ENCODE data around the gene LHFPL3.

GRCh38 chr7:104940023-104940710 is 611.8 kb downstream of the LHFPL3 start:
- TF ChIP-seq EZH2 (IDR thresholded peaks at IDR 0.05; ENCODE audit: borderline replicate concordance, low read depth, low read length, severe bottlenecking) (no peak), CTCF (IDR thresholded peaks at IDR 0.05; ENCODE audit: extremely low read depth in 1 of 2, insufficient read depth in 1 of 2, low read depth in 1 of 2, low read length in 2 of 2) (no peak), POLR2AphosphoS5 (IDR thresholded peaks at IDR 0.05; ENCODE audit: insufficient read depth, low read depth, low read length) (no peak), POLR2A (IDR thresholded peaks at IDR 0.05; ENCODE audit: low read depth, low read length) (no peak), JUN (IDR thresholded peaks at IDR 0.05; ENCODE audit: borderline replicate concordance, insufficient read depth, insufficient read length, low read depth) (no peak), GATA2 (IDR thresholded peaks at IDR 0.05; ENCODE audit: insufficient read depth, insufficient read length, low read depth, low read length) (no peak), MAX (IDR thresholded peaks at IDR 0.05; ENCODE audit: insufficient read depth, insufficient read length) (no peak)

Data from endothelial cell of umbilical vein (primary cell).